Measurements from ENCODE around the gene RNASE4. TPM values are rescaled to one million over a fixed set of nuclear protein-coding genes. Genes with fewer than 3 reads are reported as not detected.
"Not testable (repeated sequence)": the region's sequence is repeated elsewhere in the genome, so short reads cannot be mapped to it uniquely, and the experiment has no call there.

Gene RNASE4
- total RNA-seq, 1 donor from 2014 or later = 5.6 TPM

DNA sequence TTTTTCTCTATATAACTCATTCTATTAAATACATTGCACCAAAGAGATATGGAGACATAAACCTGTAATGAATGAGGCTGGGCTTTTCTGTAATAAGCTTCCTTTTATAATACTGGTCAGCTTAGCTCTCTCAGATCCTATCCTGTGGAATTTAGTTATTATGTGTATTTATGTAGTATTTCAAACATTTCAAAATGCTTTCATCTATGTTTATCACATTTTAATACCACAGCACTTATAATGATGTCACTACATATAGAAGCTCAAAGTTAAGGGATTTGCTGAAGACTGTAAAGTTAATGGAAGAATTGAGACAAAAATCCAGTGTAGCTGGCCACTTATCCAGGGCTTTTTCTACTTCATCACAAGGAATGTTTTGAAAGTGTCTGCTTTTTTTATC, 15.6 kb downstream of the RNASE4 start:
- Histone ChIP-seq H3K4me3 (ENCODE audit: low read depth, low read length) (no peak overlapping the region), H3K36me3 (ENCODE audit: control insufficient read depth, insufficient read depth, low read length) (no peaks in the 10 kb centered on the region), H3K27me3 (ENCODE audit: control insufficient read depth, insufficient read depth, low read length) (no peaks in the 10 kb centered on the region)
- TF ChIP-seq, protein P1, sequence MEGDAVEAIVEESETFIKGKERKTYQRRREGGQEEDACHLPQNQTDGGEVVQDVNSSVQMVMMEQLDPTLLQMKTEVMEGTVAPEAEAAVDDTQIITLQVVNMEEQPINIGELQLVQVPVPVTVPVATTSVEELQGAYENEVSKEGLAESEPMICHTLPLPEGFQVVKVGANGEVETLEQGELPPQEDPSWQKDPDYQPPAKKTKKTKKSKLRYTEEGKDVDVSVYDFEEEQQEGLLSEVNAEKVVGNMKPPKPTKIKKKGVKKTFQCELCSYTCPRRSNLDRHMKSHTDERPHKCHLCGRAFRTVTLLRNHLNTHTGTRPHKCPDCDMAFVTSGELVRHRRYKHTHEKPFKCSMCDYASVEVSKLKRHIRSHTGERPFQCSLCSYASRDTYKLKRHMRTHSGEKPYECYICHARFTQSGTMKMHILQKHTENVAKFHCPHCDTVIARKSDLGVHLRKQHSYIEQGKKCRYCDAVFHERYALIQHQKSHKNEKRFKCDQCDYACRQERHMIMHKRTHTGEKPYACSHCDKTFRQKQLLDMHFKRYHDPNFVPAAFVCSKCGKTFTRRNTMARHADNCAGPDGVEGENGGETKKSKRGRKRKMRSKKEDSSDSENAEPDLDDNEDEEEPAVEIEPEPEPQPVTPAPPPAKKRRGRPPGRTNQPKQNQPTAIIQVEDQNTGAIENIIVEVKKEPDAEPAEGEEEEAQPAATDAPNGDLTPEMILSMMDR (IDR thresholded peaks at IDR 0.05; ENCODE audit: insufficient read depth, low read length, poor library complexity, severe bottlenecking) = no peak
- DNase-seq (ENCODE audit: low read depth) = no peak

DNA sequence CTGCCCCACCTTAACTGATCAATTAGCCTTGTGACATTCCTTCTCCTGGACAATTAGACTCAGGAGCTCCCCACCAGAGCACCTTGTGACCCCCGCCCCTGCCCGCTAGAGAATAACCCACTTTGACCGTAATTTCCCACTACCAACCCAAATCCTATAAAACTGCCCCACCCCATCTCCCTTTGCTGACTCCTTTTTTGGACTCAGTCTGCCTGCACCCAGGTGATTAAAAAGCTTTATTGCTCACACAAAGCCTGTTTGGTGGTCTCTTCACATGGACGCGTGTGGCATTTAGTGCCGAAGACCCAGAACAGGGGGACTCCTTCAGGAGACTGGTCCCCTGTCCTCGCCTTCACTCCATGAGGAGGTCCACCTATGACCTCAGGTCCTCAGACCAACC, 16.6 kb downstream of the RNASE4 start:
- H3K36me3 ChIP-seq (ENCODE audit: control insufficient read depth, insufficient read depth, low read length); H3K27me3 ChIP-seq (ENCODE audit: control insufficient read depth, insufficient read depth, low read length); H3K4me3 ChIP-seq (ENCODE audit: low read depth, low read length); DNase-seq (ENCODE audit: low read depth): not testable (repeated sequence)

DNA sequence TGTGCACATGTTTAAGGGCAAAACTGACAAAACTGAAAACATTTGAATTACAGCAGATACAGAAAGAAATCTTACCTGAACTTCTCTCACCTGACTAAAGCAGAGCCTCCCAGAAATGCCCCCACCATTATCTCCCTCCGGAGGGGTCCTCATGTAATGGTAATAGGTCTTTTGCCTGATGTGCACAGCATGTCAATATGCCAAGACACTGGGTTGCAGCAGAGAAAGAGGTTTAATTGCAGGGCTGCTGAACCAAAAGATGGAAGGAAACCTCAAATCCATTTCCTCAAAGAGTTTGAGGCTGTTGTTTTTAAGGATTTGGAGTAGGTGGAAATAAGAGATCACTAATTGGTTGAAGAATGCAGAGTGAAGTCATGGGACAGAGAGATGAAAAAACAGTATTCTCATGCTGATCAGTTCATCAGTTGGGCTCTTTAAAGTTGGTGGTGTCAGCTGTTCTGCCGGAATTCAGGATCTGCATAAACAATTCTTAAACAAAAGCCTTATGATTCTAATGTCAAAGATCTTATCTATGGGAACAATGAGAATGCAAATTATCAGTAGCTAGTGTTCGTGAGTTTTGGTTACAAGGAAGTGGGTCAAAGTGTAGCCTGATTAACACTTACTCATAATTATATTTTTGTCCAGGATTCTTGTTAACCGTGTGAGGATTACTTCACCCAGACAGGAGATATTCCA, 22.4 kb downstream of the RNASE4 start:
- TF ChIP-seq, protein P1 (IDR thresholded peaks at IDR 0.05; ENCODE audit: insufficient read depth, low read length, poor library complexity, severe bottlenecking) = no peak
- H3K4me3 ChIP-seq (ENCODE audit: low read depth, low read length) = no peak overlapping the region
- no peaks in the 10 kb centered on the region for H3K27me3 ChIP-seq (ENCODE audit: control insufficient read depth, insufficient read depth, low read length)
- no peak for DNase-seq (ENCODE audit: low read depth)
- no peaks in the 10 kb centered on the region for H3K36me3 ChIP-seq (ENCODE audit: control insufficient read depth, insufficient read depth, low read length)

DNA sequence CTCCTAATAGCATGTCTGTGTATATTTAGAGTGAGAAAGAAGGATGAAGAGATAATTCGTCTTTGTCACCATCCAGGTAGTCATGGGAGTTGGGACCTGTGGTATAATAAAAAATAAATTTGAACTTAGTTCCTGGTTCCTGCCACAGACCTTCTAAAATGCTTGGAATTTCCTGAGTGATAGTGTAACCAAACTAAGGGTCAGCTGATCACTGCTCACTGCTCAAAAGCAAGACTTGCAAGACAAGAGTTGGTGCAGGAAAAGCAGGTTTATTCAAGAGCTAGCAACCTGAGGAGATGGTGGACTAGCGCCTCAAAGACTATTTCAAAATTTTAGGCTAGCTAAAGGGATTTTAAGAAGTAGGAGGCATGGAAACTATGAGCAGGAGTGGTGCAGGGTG, 23.3 kb downstream of the RNASE4 start:
- TF ChIP-seq, protein P1 (IDR thresholded peaks at IDR 0.05; ENCODE audit: insufficient read depth, low read length, poor library complexity, severe bottlenecking) = no peak
- Histone ChIP-seq H3K36me3 (ENCODE audit: control insufficient read depth, insufficient read depth, low read length) (no peaks in the 10 kb centered on the region), H3K4me3 (ENCODE audit: low read depth, low read length) (no peak overlapping the region), H3K27me3 (ENCODE audit: control insufficient read depth, insufficient read depth, low read length) (no peaks in the 10 kb centered on the region)
- DNase-seq (ENCODE audit: low read depth) = no peak

DNA sequence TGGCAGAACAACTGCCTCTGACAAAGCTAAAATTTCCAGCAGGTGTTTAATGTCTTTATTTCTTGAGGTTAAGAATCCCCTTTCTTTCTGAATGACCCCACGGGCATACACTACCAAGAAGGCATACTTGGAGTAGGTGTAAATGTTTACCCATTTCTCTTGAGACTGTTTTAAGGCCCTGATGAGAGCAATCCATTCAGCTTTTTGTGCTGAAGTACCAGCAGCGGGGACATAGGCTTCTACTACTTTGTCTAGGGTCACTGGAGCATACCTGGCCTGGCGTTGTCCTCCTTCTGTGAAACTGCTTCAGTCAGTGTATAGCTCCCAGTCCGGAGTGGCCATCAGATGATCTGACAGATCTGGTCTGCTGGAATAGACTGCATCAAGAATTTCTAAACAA, 26.9 kb downstream of the RNASE4 start:
- no peak for DNase-seq (ENCODE audit: low read depth)
- Histone ChIP-seq H3K27me3 (ENCODE audit: control insufficient read depth, insufficient read depth, low read length) (no peaks in the 10 kb centered on the region), H3K4me3 (ENCODE audit: low read depth, low read length) (no peak overlapping the region), H3K36me3 (ENCODE audit: control insufficient read depth, insufficient read depth, low read length) (no peaks in the 10 kb centered on the region)
- TF ChIP-seq, protein P1 (IDR thresholded peaks at IDR 0.05; ENCODE audit: insufficient read depth, low read length, poor library complexity, severe bottlenecking) = no peak

DNA sequence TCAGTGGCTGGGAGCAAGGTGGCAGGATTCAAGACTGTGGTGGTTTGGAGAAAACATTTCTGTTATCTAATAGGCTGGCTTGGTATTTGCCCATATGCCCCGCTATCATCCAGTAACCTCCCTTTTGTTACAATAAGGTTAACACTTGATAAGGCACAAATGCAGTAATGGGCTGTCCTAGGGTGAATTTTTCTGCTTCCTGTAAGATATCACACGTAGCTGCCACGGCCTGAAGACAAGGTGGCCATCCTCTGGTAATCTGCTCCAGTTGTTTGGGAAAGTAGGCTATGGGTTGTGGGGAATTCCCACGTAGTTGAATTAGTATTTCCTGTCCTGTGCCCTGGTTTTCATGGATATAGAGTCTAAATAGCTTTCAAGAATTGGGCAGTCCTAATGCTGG, 27.3 kb downstream of the RNASE4 start:
- Histone ChIP-seq H3K27me3 (ENCODE audit: control insufficient read depth, insufficient read depth, low read length) (no peaks in the 10 kb centered on the region), H3K36me3 (ENCODE audit: control insufficient read depth, insufficient read depth, low read length) (no peaks in the 10 kb centered on the region), H3K4me3 (ENCODE audit: low read depth, low read length) (no peak overlapping the region)
- no peak for DNase-seq (ENCODE audit: low read depth)
- TF ChIP-seq, protein P1 (IDR thresholded peaks at IDR 0.05; ENCODE audit: insufficient read depth, low read length, poor library complexity, severe bottlenecking) = no peak
